ENCODE results near the gene NTF3.

- TF ChIP-seq CTCF (optimal IDR thresholded peaks at IDR 0.05 in 1 of 3, IDR thresholded peaks at IDR 0.05 in 1 of 3, conservative IDR thresholded peaks at IDR 0.05 in 1 of 3; ENCODE audit: extremely low read depth in 1 of 3, insufficient read depth in 2 of 3, low read length in 3 of 3): no peak
- TF ChIP-seq EZH2 (IDR thresholded peaks at IDR 0.05; ENCODE audit: low read length): no peak
Observed at GRCh38 chr12:5461966-5462365, 30.1 kb downstream of the NTF3 start.
